ENCODE results near the gene PIGM.
A peak's percentile ranks its signal among the peaks of the same experiment; 100 is the strongest.

Gene PIGM

GRCh38 chr1:160022330-160023310 lies 9.2 kb downstream of the PIGM start:
- no peak for DNase-seq (ENCODE audit: low read depth in 2 of 2)

- no peak for DNase-seq (ENCODE audit: low read depth in 2 of 2)
Observed at GRCh38 chr1:160021376-160022074, 10.3 kb downstream of the PIGM start.

- DNase-seq (ENCODE audit: low read depth in 2 of 2) = no peak
Observed at GRCh38 chr1:160020196-160020595, 11.6 kb downstream of the PIGM start.

- no peak for DNase-seq (ENCODE audit: low read depth in 2 of 2)
Observed at GRCh38 chr1:160018900-160019299, 12.9 kb downstream of the PIGM start.

- DNase-seq (ENCODE audit: low read depth in 2 of 2) = no peak
Observed at GRCh38 chr1:160018347-160018746, 13.4 kb downstream of the PIGM start.

GRCh38 chr1:160017592-160017991 lies 14.2 kb downstream of the PIGM start:
- DNase-seq (ENCODE audit: low read depth in 2 of 2) = no peak

- DNase-seq (ENCODE audit: low read depth in 2 of 2) = no peak
Observed at GRCh38 chr1:160011781-160012180, 20.0 kb downstream of the PIGM start.

GRCh38 chr1:160009801-160010200 lies 22.0 kb downstream of the PIGM start:
- DNase-seq (ENCODE audit: low read depth in 2 of 2) = no peak

GRCh38 chr1:160009081-160009480 lies 22.7 kb downstream of the PIGM start:
- no peak for DNase-seq (ENCODE audit: low read depth in 2 of 2)

- no peak for DNase-seq (ENCODE audit: low read depth in 2 of 2)
Observed at GRCh38 chr1:160007577-160008200, 24.1 kb downstream of the PIGM start.

- peak; percentile 49 to 54 for DNase-seq (ENCODE audit: low read depth in 2 of 2)
Observed at GRCh38 chr1:160006312-160006940, 25.4 kb downstream of the PIGM start.

- DNase-seq (ENCODE audit: low read depth in 2 of 2) = no peak
Observed at GRCh38 chr1:160005070-160005469, 26.7 kb downstream of the PIGM start.

GRCh38 chr1:160004425-160004824 lies 27.4 kb downstream of the PIGM start:
- DNase-seq (ENCODE audit: low read depth in 2 of 2) = no peak

- DNase-seq (ENCODE audit: low read depth in 2 of 2) = no peak
Observed at GRCh38 chr1:160004001-160004400, 27.8 kb downstream of the PIGM start.

- no peak for DNase-seq (ENCODE audit: low read depth in 2 of 2)
Observed at GRCh38 chr1:160001440-160001839, 30.4 kb downstream of the PIGM start.

GRCh38 chr1:159999204-159999603 lies 32.6 kb downstream of the PIGM start:
- no peak for DNase-seq (ENCODE audit: low read depth in 2 of 2)

- no peak for DNase-seq (ENCODE audit: low read depth in 2 of 2)
Observed at GRCh38 chr1:159996653-159997052, 35.1 kb downstream of the PIGM start.

- no peak for DNase-seq (ENCODE audit: low read depth in 2 of 2)
Observed at GRCh38 chr1:159994896-159995295, 36.9 kb downstream of the PIGM start.

GRCh38 chr1:159993911-159994310 lies 37.9 kb downstream of the PIGM start:
- DNase-seq (ENCODE audit: low read depth in 2 of 2) = no peak

- DNase-seq (ENCODE audit: low read depth in 2 of 2) = no peak
Observed at GRCh38 chr1:159992161-159992560, 39.6 kb downstream of the PIGM start.

GRCh38 chr1:159991513-159991912 lies 40.3 kb downstream of the PIGM start:
- DNase-seq (ENCODE audit: low read depth in 2 of 2) = no peak

GRCh38 chr1:159990005-159990404 lies 41.8 kb downstream of the PIGM start:
- no peak for DNase-seq (ENCODE audit: low read depth in 2 of 2)
